Cortex of kidney (tissue), 1 donor: Measurements from ENCODE around the gene CAMK1D.
"Not testable (repeated sequence)": the region's sequence is repeated elsewhere in the genome, so short reads cannot be mapped to it uniquely, and the experiment has no call there.

ENCODE experiments used
- DNase-seq: peaks from one replicate; lab custom pipeline; 2025; lab: John Stamatoyannopoulos, UW

CAMK1D gene

GRCh38 chr10:12699781-12700556, 350.6 kb downstream of the CAMK1D start:
- DNase-seq = no peak

GRCh38 chr10:12700557-12700874, 351.2 kb downstream of the CAMK1D start:
- no peak for DNase-seq

GRCh38 chr10:12701696-12702095, 352.3 kb downstream of the CAMK1D start:
- DNase-seq = no peak

GRCh38 chr10:12702215-12702770, 352.9 kb downstream of the CAMK1D start:
- no peak for DNase-seq

GRCh38 chr10:12703126-12703525, 353.8 kb downstream of the CAMK1D start:
- DNase-seq = no peak

- no peak for DNase-seq
These were observed 354.5 kb downstream of the CAMK1D start for GRCh38 chr10:12703813-12704212.

- no peak for DNase-seq
These were observed 355.1 kb downstream of the CAMK1D start for GRCh38 chr10:12704488-12704887.

- no peak for DNase-seq
These were observed 356.6 kb downstream of the CAMK1D start for GRCh38 chr10:12705943-12706342.

- DNase-seq = no peak
These were observed 358.3 kb downstream of the CAMK1D start for GRCh38 chr10:12707461-12708185.

- no peak for DNase-seq
These were observed 359.7 kb downstream of the CAMK1D start for GRCh38 chr10:12709000-12709401.

GRCh38 chr10:12709521-12709963, 360.2 kb downstream of the CAMK1D start:
- DNase-seq = no peak

GRCh38 chr10:12710157-12710556, 360.8 kb downstream of the CAMK1D start:
- DNase-seq = no peak

GRCh38 chr10:12710594-12711349, 361.4 kb downstream of the CAMK1D start:
- no peak for DNase-seq

GRCh38 chr10:12711350-12711708, 362.0 kb downstream of the CAMK1D start:
- no peak for DNase-seq

GRCh38 chr10:12712293-12712983, 363.1 kb downstream of the CAMK1D start:
- no peak for DNase-seq

- DNase-seq = not testable (repeated sequence)
These were observed 363.6 kb downstream of the CAMK1D start for GRCh38 chr10:12712984-12713316.

GRCh38 chr10:12716042-12716441, 366.7 kb downstream of the CAMK1D start:
- no peak for DNase-seq

- no peak for DNase-seq
These were observed 368.8 kb downstream of the CAMK1D start for GRCh38 chr10:12717981-12718707.

- no peak for DNase-seq
These were observed 370.0 kb downstream of the CAMK1D start for GRCh38 chr10:12719365-12719764.

GRCh38 chr10:12720217-12720981, 371.1 kb downstream of the CAMK1D start:
- no peak for DNase-seq

GRCh38 chr10:12721334-12721733, 372.0 kb downstream of the CAMK1D start:
- no peak for DNase-seq
